ENCODE results near the gene SLC35E4. TPM values are rescaled to one million over a fixed set of nuclear protein-coding genes. Genes with fewer than 3 reads are reported as not detected.

Gene SLC35E4
- total RNA-seq, 4 donors from 2014 or later = 14.6 to 22.2 (median 18.6) TPM

DNA sequence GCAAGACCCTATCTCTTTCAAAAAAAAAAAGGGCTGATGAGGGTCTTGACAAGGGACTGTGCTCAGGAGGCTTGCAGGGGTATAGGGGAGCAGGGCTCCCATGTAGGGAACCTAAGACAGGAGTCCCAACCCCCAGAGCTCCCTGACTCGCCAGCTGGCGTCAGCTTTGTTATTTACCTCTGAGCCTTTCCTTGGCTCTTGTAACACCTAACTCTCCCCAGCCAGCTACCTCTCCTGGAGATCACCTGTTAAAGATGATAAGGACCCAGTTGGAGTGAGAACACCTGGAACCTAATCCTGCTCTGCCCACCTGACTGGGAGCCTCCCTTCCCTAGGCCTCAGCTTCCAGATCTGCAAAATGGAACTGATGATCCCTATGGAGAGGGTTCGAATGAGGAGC is 13.2 kb downstream of the SLC35E4 start:
- 84 to 88% methylated on average over 3 of the region's 3 CpGs for WGBS, 2 donors
- no peak for DNase-seq (ENCODE audit: low spot score in 2 of 2)
- no peak overlapping the region for H3K4me3 ChIP-seq (ENCODE audit: low read depth, poor library complexity, severe bottlenecking)
- intact Hi-C loops (cut with DNase I; ENCODE audit: low total_unique reads) = no loop called here
- TF ChIP-seq, protein P1, sequence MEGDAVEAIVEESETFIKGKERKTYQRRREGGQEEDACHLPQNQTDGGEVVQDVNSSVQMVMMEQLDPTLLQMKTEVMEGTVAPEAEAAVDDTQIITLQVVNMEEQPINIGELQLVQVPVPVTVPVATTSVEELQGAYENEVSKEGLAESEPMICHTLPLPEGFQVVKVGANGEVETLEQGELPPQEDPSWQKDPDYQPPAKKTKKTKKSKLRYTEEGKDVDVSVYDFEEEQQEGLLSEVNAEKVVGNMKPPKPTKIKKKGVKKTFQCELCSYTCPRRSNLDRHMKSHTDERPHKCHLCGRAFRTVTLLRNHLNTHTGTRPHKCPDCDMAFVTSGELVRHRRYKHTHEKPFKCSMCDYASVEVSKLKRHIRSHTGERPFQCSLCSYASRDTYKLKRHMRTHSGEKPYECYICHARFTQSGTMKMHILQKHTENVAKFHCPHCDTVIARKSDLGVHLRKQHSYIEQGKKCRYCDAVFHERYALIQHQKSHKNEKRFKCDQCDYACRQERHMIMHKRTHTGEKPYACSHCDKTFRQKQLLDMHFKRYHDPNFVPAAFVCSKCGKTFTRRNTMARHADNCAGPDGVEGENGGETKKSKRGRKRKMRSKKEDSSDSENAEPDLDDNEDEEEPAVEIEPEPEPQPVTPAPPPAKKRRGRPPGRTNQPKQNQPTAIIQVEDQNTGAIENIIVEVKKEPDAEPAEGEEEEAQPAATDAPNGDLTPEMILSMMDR (IDR thresholded peaks at IDR 0.05) = no peak
- no peak for TF ChIP-seq POLR2A (IDR thresholded peaks at IDR 0.05)

DNA sequence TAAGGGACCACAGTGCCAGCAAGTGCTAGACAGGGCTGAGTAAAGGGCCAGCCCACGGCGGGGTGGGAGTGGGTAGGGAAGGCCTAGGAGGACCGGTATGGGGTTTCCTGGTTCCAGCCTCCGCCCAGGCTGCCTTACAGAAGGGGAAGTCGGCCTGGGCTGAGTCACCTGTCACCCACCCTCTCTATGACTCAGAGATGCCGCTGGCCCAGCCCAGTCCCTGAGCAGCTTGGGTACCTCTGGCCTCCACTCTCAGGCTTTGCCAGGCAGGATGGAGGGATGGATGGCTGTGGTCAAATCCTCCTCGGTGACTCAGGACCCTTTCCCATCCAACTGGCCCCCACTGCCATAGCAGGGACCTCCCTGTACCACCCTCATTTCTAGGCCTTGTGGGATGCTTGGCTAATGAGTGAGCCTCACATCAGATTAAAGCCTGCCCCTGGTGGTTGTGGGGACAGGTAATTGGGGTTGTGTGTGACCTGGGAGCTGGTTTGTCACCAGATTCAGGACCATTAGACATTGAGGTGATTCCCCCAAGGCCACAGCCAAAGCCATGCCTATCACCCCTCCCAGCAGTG is 13.9 kb downstream of the SLC35E4 start:
- TF ChIP-seq, protein P1 (IDR thresholded peaks at IDR 0.05) = no peak
- TF ChIP-seq POLR2A (IDR thresholded peaks at IDR 0.05) = no peak
- 13 to 28% methylated on average over 5 to 7 of the region's 7 CpGs for WGBS, 2 donors
- no peak overlapping the region for H3K4me3 ChIP-seq (ENCODE audit: low read depth, poor library complexity, severe bottlenecking)
- intact Hi-C loops (cut with DNase I; ENCODE audit: low total_unique reads) = no loop called here
- peak; percentile 43 to 89 for DNase-seq (ENCODE audit: low spot score in 2 of 2)

DNA sequence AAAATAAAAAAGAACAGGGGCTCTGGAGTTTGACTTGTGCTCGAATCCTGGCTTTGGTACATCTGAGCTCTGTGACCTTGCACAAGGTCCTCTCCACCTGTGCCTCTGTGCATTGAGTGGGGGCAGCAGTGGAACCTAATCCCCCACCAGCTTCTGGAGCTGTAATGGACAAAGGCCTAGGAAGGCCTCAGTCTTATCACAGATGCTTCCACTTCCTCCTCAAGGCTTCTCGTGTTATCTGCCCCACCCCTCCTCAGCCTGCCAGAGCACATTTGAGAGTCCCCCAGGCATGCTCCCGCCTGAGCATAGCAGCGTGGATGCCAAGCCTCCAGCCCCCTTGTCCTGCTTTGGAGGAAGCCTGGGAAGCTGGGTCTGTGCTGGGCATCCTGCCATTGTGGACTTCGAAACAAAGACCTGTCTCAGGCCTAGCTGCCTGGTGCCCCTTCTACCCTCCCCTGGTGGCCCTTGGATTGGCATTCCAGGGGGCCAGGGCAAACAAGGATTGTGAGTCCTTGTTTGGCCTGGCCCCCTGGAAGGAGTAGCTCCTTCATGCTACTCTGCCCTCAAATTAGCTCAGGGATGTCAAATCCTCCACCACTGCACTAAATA is 15.0 kb downstream of the SLC35E4 start:
- no peak for DNase-seq (ENCODE audit: low spot score in 2 of 2)
- H3K4me3 ChIP-seq (ENCODE audit: low read depth, poor library complexity, severe bottlenecking) = no peak overlapping the region
- intact Hi-C loops (cut with DNase I; ENCODE audit: low total_unique reads) = no loop called here
- TF ChIP-seq, protein P1 (IDR thresholded peaks at IDR 0.05) = no peak
- no peak for TF ChIP-seq POLR2A (IDR thresholded peaks at IDR 0.05)
- WGBS, 2 donors = 55 to 66% methylated on average over 5 of the region's 5 CpGs

DNA sequence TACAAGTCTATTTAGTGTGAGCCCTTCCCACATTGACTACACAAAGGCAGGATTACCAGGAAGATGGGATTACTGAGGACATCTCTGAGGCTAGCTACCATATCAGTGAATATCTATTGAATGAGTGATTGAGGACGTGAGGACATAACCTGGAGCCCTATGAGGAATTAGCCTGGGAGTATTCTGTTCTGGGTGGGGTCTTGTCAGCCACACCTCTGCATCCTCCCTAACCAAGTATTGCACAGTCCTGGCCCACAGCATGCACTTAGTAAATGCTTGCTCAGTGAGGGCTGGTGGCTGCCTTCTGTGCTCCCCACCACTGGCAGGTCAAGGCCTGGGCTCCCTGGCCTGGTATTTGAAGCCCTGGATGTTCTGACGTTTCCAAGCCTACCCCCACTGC is 17.3 kb downstream of the SLC35E4 start:
- H3K4me3 ChIP-seq (ENCODE audit: low read depth, poor library complexity, severe bottlenecking) = no peak overlapping the region
- DNase-seq (ENCODE audit: low spot score in 2 of 2) = no peak
- intact Hi-C loops (cut with DNase I; ENCODE audit: low total_unique reads) = no loop called here
- WGBS, 2 donors = 79 to 82% methylated on average over 2 of the region's 2 CpGs
- TF ChIP-seq, protein P1 (IDR thresholded peaks at IDR 0.05) = no peak
- TF ChIP-seq POLR2A (IDR thresholded peaks at IDR 0.05) = no peak

DNA sequence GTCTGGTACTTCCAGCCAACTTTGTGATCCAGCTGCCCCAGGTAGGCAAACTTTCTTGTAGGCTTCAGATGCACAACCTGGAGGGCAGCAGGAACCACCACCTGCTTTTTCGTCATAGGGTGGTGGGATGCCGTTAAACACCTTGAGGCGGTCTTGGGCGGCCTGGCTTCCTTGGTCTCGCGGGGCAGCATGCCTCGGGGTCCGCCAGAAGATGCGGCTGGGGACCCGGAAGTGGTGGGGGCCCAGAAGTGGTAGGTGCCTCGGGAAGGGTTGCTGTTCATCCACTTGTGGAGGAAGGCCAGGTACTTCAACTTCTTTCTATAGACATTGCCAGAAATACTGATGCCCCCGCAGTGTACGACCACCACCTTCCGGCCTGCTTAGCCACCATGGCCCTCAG is 18.8 kb downstream of the SLC35E4 start:
- no peak overlapping the region for H3K4me3 ChIP-seq (ENCODE audit: low read depth, poor library complexity, severe bottlenecking)
- no peak for DNase-seq (ENCODE audit: low spot score in 2 of 2)
- no peak for TF ChIP-seq POLR2A (IDR thresholded peaks at IDR 0.05)
- TF ChIP-seq, protein P1 (IDR thresholded peaks at IDR 0.05) = no peak
- intact Hi-C loops (cut with DNase I; ENCODE audit: low total_unique reads) = no loop called here
- WGBS, 2 donors = 97 to 98% methylated on average over 14 of the region's 14 CpGs

DNA sequence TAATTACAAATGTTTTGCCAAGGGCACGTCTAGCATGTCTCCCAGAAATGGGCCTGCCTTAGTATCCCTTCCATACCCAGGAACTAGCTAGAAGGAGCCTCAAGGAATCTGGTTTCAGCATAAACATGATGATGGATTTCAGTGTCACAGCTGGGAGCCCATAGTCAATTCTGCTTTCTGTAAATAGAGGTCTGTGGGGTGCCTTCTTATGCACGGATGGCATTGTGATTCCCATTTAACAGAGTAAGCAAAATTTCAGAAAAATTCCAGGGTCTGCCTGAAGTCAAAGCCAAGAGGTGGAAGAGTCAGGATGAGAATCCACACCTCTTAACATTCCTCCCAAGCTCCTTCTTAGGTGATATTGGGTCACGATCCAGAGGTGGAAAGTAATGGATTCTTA is 20.0 kb downstream of the SLC35E4 start:
- no peak overlapping the region for H3K4me3 ChIP-seq (ENCODE audit: low read depth, poor library complexity, severe bottlenecking)
- no peak for TF ChIP-seq POLR2A (IDR thresholded peaks at IDR 0.05)
- TF ChIP-seq, protein P1 (IDR thresholded peaks at IDR 0.05) = no peak
- no peak for DNase-seq (ENCODE audit: low spot score in 2 of 2)
- intact Hi-C loops (cut with DNase I; ENCODE audit: low total_unique reads) = no loop called here
- whole genome bisulfite sequencing, 2 donors = 66 to 79% methylated on average over 3 of the region's 3 CpGs
